ENCODE measurements around the gene DOCK2.

DOCK2 gene

DNA sequence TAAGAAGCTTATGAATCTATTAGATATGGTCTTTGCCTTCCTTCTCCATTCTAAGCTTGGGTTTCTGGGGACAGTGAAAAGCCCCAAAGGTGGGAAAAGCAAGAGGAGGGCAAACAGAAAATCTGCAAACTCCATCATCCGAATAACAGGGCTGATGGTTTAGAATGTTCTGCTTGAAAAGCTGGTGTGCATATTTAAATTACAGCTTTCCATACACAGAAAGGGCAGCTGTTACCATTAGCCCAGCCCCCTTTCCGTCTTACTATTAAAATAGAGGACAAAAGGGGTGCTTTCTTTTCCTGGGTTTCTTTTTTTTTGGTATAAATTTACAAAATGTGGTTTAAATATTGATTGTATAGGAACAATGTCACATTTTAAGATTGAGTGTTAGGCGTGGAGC is 321.2 kb downstream of the DOCK2 start:
- no peaks in the 10 kb centered on the region for H3K27me3 ChIP-seq (ENCODE audit: low read length)
- H2AFZ ChIP-seq (ENCODE audit: low read depth, low read length, severe bottlenecking) = no peak overlapping the region
- no peak overlapping the region for H3K4me3 ChIP-seq (ENCODE audit: insufficient read depth, low read length, poor library complexity, severe bottlenecking)
- H3F3A ChIP-seq (ENCODE audit: insufficient read depth) = no peaks in the 10 kb centered on the region
- no peaks in the 10 kb centered on the region for H3K79me2 ChIP-seq (ENCODE audit: insufficient read depth, low read length)
- H4K20me1 ChIP-seq (ENCODE audit: low read depth, low read length) = no peaks in the 10 kb centered on the region
- H3K4me2 ChIP-seq (ENCODE audit: low read depth, low read length, poor library complexity, severe bottlenecking) = no peak overlapping the region
- H3K27ac ChIP-seq (ENCODE audit: low read depth, low read length) = no peak overlapping the region
- H3K9me3 ChIP-seq (ENCODE audit: insufficient read depth, low read length) = no peaks in the 10 kb centered on the region
- H3K36me3 ChIP-seq (ENCODE audit: low read length) = 0 out of 2 replicates have a peak, but pooled peaks cover 4% of the 10 kb centered on the region
- H3K9me2 ChIP-seq (replicated peaks; ENCODE audit: insufficient read depth, low read length) = no peaks in the 10 kb centered on the region
- TF ChIP-seq, protein P1, sequence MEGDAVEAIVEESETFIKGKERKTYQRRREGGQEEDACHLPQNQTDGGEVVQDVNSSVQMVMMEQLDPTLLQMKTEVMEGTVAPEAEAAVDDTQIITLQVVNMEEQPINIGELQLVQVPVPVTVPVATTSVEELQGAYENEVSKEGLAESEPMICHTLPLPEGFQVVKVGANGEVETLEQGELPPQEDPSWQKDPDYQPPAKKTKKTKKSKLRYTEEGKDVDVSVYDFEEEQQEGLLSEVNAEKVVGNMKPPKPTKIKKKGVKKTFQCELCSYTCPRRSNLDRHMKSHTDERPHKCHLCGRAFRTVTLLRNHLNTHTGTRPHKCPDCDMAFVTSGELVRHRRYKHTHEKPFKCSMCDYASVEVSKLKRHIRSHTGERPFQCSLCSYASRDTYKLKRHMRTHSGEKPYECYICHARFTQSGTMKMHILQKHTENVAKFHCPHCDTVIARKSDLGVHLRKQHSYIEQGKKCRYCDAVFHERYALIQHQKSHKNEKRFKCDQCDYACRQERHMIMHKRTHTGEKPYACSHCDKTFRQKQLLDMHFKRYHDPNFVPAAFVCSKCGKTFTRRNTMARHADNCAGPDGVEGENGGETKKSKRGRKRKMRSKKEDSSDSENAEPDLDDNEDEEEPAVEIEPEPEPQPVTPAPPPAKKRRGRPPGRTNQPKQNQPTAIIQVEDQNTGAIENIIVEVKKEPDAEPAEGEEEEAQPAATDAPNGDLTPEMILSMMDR (IDR thresholded peaks at IDR 0.05; ENCODE audit: insufficient read depth, low read length, poor library complexity, severe bottlenecking) = no peak
- no peak for TF ChIP-seq EZH2phosphoT487 (conservative IDR thresholded peaks at IDR 0.05; ENCODE audit: low read length)
- no peak overlapping the region for H3K9ac ChIP-seq (ENCODE audit: low read length)

DNA sequence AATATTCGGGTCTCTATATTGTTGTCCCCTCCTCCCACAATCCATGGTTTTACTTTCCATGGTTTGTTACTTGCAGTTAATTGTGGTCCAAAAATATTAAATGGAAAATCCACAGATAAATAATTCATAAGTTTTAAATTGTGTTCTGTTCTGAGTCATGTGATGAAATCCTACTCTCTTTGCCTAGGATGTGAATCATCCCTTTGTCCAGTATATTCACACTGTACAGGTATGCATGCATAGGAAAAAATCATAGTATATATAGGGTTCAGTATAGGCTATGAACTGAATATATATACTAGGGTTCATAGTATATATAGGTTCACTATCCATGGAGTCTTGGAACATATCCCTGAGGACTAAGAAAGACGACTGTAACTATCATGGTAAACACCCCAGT is 323.6 kb downstream of the DOCK2 start:
- Histone ChIP-seq H3K27ac (ENCODE audit: low read depth, low read length) (no peak overlapping the region), H3K36me3 (ENCODE audit: low read length) (0 out of 2 replicates have a peak, but pooled peaks cover 4% of the 10 kb centered on the region), H3K79me2 (ENCODE audit: insufficient read depth, low read length) (no peaks in the 10 kb centered on the region), H3K4me2 (ENCODE audit: low read depth, low read length, poor library complexity, severe bottlenecking) (no peak overlapping the region), H2AFZ (ENCODE audit: low read depth, low read length, severe bottlenecking) (no peak overlapping the region), H3K27me3 (ENCODE audit: low read length) (no peaks in the 10 kb centered on the region), H3K9ac (ENCODE audit: low read length) (no peak overlapping the region), H3K9me3 (ENCODE audit: insufficient read depth, low read length) (no peaks in the 10 kb centered on the region), H3K4me3 (ENCODE audit: insufficient read depth, low read length, poor library complexity, severe bottlenecking) (no peak overlapping the region), H4K20me1 (ENCODE audit: low read depth, low read length) (no peaks in the 10 kb centered on the region), H3F3A (ENCODE audit: insufficient read depth) (no peaks in the 10 kb centered on the region), H3K9me2 (replicated peaks; ENCODE audit: insufficient read depth, low read length) (no peaks in the 10 kb centered on the region)
- TF ChIP-seq EZH2phosphoT487 (conservative IDR thresholded peaks at IDR 0.05; ENCODE audit: low read length) = no peak
- TF ChIP-seq, protein P1 (IDR thresholded peaks at IDR 0.05; ENCODE audit: insufficient read depth, low read length, poor library complexity, severe bottlenecking) = no peak

DNA sequence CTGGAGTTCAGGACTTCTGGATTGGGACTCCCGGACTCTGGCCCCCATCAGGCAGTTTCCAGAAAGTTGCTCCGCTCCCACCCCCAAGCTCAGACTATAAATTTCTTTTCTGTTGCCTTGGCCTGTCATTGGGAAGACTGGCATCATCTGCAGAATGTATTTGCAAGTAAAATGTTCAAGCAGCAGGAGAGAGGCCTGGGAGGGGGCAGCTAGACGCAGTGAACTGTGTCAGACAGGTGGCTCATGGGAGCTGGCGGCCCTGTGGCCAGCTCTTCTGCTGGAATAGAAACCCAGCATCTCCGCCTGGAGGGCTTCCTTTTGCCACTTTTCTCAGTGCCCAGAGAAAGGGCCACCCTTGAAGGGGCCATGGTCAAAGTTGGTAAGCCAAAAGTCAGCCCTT is 327.2 kb downstream of the DOCK2 start:
- Histone ChIP-seq H2AFZ (ENCODE audit: low read depth, low read length, severe bottlenecking) (no peak overlapping the region), H3K9ac (ENCODE audit: low read length) (no peak overlapping the region), H3K4me3 (ENCODE audit: insufficient read depth, low read length, poor library complexity, severe bottlenecking) (no peak overlapping the region), H3K4me2 (ENCODE audit: low read depth, low read length, poor library complexity, severe bottlenecking) (no peak overlapping the region), H3F3A (ENCODE audit: insufficient read depth) (no peaks in the 10 kb centered on the region), H3K27ac (ENCODE audit: low read depth, low read length) (no peak overlapping the region), H3K9me3 (ENCODE audit: insufficient read depth, low read length) (no peaks in the 10 kb centered on the region), H3K79me2 (ENCODE audit: insufficient read depth, low read length) (no peaks in the 10 kb centered on the region), H4K20me1 (ENCODE audit: low read depth, low read length) (no peaks in the 10 kb centered on the region), H3K27me3 (ENCODE audit: low read length) (no peaks in the 10 kb centered on the region), H3K36me3 (ENCODE audit: low read length) (0 out of 2 replicates have a peak, but pooled peaks cover 4% of the 10 kb centered on the region), H3K9me2 (replicated peaks; ENCODE audit: insufficient read depth, low read length) (no peaks in the 10 kb centered on the region)
- TF ChIP-seq, protein P1 (IDR thresholded peaks at IDR 0.05; ENCODE audit: insufficient read depth, low read length, poor library complexity, severe bottlenecking) = no peak
- TF ChIP-seq EZH2phosphoT487 (conservative IDR thresholded peaks at IDR 0.05; ENCODE audit: low read length) = no peak
